HG03045 (cell line): Measurements from ENCODE around the gene PRC1.

Experiments
- ATAC-seq: cut with Tn5 transposase; IDR thresholded peaks from one replicate; pipeline ENCODE4 v1.9.1; 2021; ENCODE audit warnings: mild to moderate bottlenecking, moderate library complexity; ENCODE audit not compliant: unreplicated experiment

PRC1 gene

GRCh38 chr15:90955624-90956273 is 38.6 kb downstream of the PRC1 start:
- no peak for ATAC-seq

GRCh38 chr15:90954712-90955623 is 39.4 kb downstream of the PRC1 start, which contains the start of gene RCCD1:
TSS of gene RCCD1 (plus strand) at chr15:90954884. CDS start at chr15:90956735, 1,851 bp downstream.
- peak; percentile 93 for ATAC-seq

- ATAC-seq = no peak
Measured at GRCh38 chr15:90953947-90954711, 40.2 kb downstream of the PRC1 start.

- no peak for ATAC-seq
Measured at GRCh38 chr15:90952901-90953677, 41.2 kb downstream of the PRC1 start.

- ATAC-seq = no peak
Measured at GRCh38 chr15:90950676-90951075, 43.7 kb downstream of the PRC1 start.

- no peak for ATAC-seq
Measured at GRCh38 chr15:90949979-90950675, 44.2 kb downstream of the PRC1 start.

GRCh38 chr15:90948506-90948905 is 45.8 kb downstream of the PRC1 start:
- no peak for ATAC-seq

- no peak for ATAC-seq
Measured at GRCh38 chr15:90947577-90948357, 46.6 kb downstream of the PRC1 start.

GRCh38 chr15:90946941-90947576 is 47.3 kb downstream of the PRC1 start:
- ATAC-seq = no peak

GRCh38 chr15:90946538-90946937 is 47.8 kb downstream of the PRC1 start:
- ATAC-seq = no peak

- no peak for ATAC-seq
Measured at GRCh38 chr15:90945091-90945490, 49.2 kb downstream of the PRC1 start.

- ATAC-seq = no peak
Measured at GRCh38 chr15:90942354-90943120, 51.8 kb downstream of the PRC1 start.

- no peak for ATAC-seq
Measured at GRCh38 chr15:90941038-90941437, 53.3 kb downstream of the PRC1 start.

GRCh38 chr15:90939756-90940155 is 54.6 kb downstream of the PRC1 start:
- ATAC-seq = no peak

- no peak for ATAC-seq
Measured at GRCh38 chr15:90938261-90938660, 56.1 kb downstream of the PRC1 start.

GRCh38 chr15:90936823-90937222 is 57.5 kb downstream of the PRC1 start:
- no peak for ATAC-seq

- ATAC-seq = peak; percentile 63
Measured at GRCh38 chr15:90934949-90935751, 59.2 kb downstream of the PRC1 start, which contains the start of gene UNC45A. TSS of gene UNC45A (plus strand) at chr15:90935285. CDS start at chr15:90935325, 40 bp downstream.
